GM19099 (cell line): Measurements from ENCODE around the gene ST8SIA6.

ENCODE experiments used
- POLR2A ChIP-seq: IDR thresholded peaks from 3 replicates; pipeline ENCODE4 v1.6.1; 2011; ENCODE audit warnings: low read depth; ENCODE audit not compliant: insufficient read length; ENCODE audit errors: extremely low read depth

The ST8SIA6 gene

GRCh38 chr10:17438583-17438982 lies 15.8 kb downstream of the ST8SIA6 start:
- no peak for TF ChIP-seq POLR2A

- TF ChIP-seq POLR2A: no peak
Observed at GRCh38 chr10:17435953-17436352, 18.4 kb downstream of the ST8SIA6 start.

- no peak for TF ChIP-seq POLR2A
Observed at GRCh38 chr10:17435187-17435586, 19.2 kb downstream of the ST8SIA6 start.

GRCh38 chr10:17432723-17433122 lies 21.7 kb downstream of the ST8SIA6 start:
- no peak for TF ChIP-seq POLR2A

- no peak for TF ChIP-seq POLR2A
Observed at GRCh38 chr10:17431871-17432311, 22.5 kb downstream of the ST8SIA6 start.

GRCh38 chr10:17430647-17431355 lies 23.6 kb downstream of the ST8SIA6 start:
- TF ChIP-seq POLR2A: no peak

GRCh38 chr10:17429490-17429889 lies 24.9 kb downstream of the ST8SIA6 start:
- TF ChIP-seq POLR2A: no peak

- no peak for TF ChIP-seq POLR2A
Observed at GRCh38 chr10:17428351-17429097, 25.9 kb downstream of the ST8SIA6 start.

GRCh38 chr10:17427666-17428350 lies 26.6 kb downstream of the ST8SIA6 start:
- no peak for TF ChIP-seq POLR2A

GRCh38 chr10:17427201-17427600 lies 27.2 kb downstream of the ST8SIA6 start:
- TF ChIP-seq POLR2A: no peak

- no peak for TF ChIP-seq POLR2A
Observed at GRCh38 chr10:17426263-17426750, 28.1 kb downstream of the ST8SIA6 start.

- no peak for TF ChIP-seq POLR2A
Observed at GRCh38 chr10:17425584-17426262, 28.7 kb downstream of the ST8SIA6 start.

GRCh38 chr10:17423632-17424186 lies 30.7 kb downstream of the ST8SIA6 start:
- no peak for TF ChIP-seq POLR2A

GRCh38 chr10:17422931-17423330 lies 31.5 kb downstream of the ST8SIA6 start:
- TF ChIP-seq POLR2A: no peak

GRCh38 chr10:17418249-17418648 lies 36.1 kb downstream of the ST8SIA6 start:
- no peak for TF ChIP-seq POLR2A
